Stimulated activated CD8-positive, alpha-beta memory T cell treated with anti-CD3 and anti-CD28 coated beads, Interleukin-15, amount 100 ng/mL, for 48 hours (primary cell): ENCODE data around the gene COA8.

Experiments
- DNase-seq, 2 donors: peaks; one replicate each; pipeline ENCODE4 v3.0.0-alpha.2; 2020; ENCODE audit warnings: low read depth in 2 of 2

The COA8 gene

DNA sequence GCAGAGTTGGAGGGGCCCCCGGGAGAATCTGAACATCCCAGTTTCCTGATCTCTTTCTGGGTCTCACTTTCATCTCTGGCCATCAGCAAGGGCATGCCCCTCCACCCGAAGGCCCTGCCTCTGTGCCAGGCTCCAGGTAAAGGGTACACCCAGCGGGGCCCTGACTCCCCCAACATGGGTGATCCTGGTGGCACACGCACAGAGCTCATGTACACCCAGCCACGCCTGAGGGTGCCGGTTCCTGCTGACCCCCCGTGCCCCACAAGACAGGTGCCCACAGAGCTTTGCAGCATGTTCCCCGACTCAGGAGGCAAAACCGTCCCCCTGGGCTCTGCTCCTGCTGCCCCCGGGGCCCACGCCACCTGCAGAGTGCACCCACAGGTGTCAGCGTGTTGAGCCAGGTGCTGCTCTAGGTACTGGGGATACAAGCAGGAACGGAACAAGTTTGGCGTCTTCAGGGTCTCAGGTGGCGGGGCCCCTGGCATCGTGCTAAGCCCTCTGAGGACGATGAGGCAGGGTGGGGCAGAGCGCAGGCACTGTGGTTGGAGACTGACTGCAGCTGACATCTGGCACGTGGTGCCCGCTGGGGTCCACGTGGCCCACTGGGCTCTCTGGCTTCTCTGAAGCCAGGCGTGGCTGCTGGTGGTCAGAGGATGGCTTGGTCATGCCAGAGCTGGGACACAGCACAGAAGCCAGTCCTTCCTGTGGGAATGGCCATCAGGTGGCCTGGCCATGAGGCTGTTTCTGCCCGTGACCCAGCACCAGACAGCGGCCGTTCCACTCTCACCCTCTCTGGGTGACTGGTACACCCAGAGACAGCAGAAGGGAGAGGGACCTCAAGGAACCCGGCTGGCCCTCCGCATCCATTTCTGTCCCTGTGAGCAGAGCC is 14.1 kb upstream of the COA8 start:
- DNase-seq = no peak

DNA sequence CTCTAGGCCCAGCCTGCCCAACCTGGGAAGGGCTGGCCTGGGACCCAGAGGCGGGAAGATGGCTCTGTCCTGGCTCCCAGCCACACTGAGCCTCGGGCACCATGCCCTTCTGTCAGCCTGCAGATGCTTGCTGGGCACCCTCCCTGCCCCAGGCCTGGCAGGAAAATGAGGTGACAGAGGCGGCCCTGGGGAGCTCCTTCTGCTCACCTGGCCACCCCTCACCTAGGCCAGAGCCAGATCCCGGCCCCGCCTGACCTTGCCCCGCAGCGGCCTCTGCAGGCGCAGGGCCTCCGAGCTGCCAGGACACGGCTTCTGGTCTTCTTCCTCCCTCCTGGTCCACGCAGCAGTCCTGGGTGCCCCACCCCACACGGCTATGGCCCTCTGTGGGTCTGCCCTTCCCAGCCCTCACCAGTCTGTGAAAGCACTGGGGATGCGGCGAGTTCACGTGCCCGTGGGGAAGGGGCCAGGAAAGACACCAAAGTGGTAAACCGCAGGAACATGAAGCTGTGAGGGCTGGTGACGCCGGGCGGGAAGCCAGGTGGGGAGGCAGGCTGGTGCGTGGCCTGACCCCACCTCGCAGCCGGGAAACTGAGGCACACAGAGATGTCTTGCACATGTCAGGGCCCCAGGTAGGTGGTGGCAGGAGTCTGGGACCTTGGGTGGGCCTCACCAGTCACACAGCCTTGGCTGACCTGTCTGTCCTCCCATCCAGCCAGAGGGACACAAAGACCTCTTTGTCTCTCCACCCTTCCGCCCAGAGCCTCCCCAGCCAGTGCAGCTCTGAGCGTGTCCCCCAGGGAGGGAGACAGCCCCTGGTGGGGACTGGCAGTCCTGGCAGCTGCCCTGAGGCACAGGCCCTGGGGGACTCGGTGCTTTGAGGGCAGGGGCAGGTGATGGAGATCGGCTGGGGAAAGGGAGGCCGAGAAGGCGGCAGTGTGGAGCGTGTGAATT is 13.1 kb upstream of the COA8 start:
- no peak for DNase-seq

DNA sequence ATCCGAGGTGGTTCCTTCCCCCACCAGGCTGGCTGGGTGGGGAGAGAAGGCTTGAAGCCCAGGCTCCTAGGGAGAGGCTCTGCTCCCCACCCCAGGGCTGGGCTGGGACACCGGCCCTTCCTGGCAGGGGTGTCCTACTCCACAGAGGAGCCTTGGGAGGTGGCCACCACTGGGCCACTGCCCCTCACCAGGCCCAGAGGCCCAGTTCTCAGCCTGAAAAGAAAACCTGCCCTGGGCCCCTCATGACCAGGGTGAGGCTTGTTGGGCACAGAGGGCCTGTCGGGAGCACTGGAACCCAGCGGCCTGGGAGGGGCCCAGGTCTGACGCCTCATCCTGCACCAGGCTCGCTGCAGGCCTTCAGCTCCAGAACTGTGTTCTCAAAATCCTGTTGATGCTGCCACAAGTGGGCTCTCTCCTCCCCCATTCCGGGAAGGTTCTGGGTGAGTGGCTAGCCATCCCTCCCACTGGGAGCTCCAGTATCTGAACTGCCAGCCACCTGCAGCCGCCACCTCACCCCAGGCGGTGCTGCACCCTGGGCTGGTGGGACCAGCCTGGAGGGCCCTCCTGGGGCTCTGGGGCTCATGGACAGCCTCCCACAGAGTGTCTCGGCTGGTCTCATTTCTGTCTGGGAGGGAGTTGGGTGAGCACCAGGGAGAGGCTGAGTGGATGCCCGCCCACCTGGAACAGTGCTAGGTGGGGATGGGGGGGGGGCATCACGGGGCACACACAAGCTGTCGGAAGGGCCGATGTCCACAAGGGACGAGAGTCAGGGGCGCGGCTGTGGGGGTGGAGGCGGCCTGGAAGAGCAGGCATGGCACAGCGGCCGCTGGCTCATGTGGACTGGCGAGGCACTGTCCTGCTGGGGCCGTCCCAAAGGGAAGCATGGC is 12.1 kb upstream of the COA8 start:
- no peak for DNase-seq

DNA sequence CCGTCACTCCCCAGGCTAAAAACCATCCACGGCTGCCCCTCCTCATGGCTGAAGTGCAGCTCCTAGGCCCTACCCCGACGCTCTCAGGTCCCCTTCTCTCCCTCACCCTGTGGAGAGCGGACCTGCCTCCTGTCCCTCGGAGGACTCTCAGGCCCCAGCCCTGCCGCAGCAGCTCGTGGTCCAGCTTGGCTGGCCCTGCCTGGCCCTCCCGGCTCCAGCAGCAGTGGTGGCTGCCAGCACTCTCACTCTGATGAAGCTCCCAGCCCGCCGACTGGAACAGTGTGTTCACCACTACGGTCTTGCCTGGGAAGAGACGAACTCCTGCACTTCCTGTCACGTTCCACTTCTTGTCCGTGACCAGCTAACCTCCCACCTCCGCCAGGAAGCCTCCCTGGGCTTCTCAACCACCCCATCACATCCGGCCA is 11.4 kb upstream of the COA8 start:
- DNase-seq = no peak

DNA sequence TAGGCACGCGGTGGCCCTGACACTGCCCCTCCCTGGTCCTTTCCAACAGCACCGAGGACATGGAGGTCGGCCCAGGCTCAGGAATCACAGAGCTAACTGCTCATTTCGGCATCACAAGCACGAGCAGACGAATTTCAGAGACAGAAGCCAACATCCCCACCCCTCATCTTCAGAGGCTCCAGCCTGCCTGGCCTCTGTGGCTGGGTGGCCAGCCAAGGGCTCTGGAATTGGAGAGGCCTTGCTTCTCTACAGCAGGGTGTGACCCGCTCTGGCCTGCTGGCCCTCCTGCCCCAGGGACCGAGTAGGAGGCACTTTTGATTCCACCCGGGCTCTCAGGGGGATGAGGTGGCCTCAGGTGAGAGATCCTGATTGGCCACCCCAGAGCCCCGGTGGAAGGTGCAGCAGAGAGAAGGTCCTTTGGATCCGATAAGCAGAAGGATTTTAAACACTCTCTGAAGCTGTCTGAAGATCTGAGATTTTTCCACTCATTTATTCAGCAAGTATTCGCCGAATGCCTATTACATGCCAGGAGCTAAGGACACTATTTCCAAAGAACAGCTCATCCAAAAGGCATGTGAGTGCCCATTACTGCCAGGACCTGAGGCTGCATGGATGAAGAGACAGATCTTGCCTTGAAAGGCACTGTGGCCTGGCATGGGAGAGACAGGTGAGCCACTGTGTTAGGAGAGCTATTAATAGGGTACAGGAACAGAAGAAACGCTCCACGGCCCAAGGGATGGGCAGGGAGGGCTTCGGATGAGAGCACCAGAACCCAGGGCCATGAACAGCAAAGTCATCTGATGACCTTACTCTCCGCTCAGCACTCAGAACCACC is 10.5 kb upstream of the COA8 start:
- no peak for DNase-seq

DNA sequence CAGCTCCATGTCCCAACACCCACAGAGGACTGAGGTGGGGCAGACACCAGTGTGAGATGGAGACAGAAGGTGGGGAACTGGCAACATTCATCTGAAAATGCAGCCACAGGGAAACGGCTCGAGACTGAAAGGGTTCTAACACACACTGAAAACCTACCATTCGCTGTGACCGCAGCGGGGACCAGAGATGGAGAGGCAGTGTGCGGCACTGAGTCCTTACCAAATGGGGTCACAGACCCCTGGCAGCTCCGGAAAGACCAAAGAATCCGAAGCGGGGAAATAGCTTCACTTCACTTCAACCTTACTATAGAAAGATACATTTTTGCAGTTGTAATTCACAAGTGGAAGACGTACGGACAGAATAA is 9.9 kb upstream of the COA8 start:
- DNase-seq = no peak

DNA sequence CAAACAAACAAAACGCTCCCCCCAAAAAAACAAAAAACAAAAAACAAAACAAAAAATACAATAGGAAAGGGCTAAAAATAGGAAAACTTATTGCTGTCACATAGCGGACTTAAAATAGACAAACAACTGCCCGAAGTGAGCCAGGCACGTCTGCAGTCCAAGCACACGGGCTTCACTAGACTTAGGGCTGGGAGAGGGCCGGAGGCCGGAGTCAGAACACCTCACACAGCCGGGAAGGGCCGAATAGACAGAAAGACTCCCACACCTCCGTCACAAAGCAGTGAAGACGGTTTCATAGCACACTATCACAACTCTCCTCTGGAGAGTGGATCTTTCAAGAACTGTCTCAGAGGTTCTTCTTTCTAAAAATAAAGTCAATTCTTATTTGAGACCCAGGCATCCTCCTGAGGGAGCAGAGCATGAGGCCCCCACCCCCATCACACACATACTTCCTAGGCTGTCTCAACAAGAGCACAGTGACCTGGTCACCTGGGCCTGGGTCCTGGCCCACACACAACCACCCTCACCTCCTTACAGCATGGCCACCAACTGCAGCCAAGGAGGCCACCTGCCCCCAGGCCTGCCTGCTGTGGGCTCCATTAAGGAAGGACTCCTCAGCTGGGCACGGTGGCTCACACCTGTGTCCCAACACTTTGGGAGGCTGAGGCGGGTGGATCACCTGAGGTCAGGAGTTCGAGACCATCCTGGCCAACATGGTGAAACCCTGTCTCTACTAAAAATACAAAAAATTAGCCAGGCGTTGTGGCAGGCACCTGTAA is 7.0 kb upstream of the COA8 start:
- no peak for DNase-seq

DNA sequence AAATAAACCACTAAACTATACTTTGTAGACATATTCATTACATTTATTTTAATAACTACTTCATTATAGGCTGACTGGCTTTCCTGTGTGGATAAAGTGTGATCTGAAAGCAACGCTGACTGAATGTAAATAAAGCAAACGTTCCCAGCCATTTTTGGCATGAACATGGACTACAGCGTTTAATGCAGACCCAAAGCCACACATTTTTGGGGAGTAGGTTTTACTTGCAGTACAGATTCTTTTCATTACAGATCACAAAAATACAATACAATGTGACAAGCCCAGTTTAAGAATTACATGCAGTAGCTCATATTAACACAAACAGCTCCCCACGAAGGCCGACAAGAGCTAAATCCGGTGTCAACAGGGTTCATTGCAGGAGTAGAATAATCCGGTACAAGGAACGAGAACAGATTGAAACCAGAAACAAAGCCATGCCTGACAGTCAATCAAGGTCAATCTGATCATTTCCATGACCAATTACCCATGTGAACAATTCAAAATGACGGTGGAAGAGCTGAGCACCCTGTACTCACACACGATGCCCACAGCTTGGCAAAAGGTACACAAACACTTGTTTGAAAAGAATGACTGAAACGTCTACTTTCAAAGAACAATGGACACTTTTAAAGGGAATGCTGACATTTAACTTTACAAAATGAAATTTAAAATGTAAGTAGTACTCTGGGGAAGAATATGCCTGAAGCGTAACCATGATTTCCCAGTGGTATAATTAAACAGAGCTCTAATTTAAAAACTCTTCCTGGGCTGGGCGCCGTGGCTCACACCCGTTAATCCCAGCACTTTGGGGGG is 5.6 kb upstream of the COA8 start:
- no peak for DNase-seq

DNA sequence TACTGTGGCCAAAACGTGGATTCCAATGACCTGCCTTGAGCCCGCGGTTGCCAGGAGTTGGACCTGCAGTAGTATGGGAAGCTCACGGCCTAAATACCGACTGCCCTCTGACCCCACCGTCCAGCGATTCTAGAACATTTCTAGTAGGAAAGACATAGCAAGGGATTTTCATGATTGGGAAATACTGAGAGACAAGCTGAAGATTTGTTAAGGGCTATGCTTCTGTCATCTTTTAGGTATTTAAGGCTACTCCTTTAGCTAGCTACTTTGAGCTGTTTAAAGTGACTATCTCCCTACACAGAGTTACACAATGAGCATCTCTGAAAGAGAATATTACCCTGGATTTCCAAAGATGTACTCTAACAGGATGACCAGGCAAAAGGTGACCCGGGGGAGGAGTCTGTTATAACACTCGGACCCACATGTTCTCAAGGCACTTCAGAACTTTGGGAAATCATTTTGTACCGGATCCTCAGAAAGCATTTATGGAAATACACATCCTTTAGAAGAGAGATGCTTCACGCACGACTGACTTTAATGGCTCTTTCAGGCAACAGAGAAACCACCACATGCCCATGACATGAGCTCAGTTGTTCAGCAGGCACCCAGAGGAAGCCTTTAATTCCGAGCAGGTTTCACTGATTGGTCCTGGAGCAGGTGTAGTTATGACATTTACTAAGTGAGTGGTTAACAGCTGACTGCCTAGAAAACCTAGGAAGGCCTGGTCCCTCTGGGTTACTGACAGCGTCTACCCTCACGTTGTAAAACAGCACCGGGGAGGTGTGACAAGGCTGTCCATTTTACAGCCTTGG is 4.5 kb upstream of the COA8 start:
- DNase-seq = no peak

DNA sequence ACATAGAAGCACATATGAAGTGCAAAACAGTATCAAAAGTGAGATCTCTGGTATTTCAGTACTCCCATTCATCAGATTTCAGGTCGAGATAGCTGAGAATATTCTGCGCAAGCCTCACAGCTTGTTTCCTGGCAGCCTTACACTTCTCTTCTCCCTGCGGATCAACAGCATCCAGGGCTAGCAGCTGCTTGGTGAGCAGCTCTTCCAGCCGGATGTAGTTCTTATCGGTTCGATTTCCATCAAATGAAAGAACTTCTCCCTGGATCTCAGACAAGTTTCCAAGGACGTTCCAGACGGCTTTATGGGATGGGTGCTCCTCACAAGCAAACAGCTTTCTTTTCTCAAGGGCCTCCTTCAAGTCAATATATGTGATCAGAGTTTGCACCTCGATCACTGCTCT is 3.0 kb upstream of the COA8 start:
- no peak for DNase-seq

DNA sequence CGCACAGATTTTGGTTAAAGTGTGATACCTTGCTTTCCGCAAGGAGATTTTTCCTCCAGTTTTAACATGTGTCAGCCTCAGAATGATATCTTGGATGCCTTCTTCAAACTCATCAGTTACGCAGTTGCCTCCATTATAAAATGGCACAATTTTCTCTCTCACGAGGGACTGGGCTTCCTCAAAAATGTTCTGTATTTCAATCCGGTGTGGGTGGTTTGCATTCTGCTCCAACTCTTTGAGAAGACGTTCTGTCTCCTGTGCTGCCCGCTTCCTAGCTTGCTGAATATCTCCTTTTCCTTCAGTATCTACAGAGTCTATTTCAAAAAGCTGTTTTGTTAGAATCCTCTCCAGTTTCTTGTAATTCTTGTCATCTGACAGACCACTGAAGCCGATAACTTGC is 2.1 kb upstream of the COA8 start:
- DNase-seq = no peak

DNA sequence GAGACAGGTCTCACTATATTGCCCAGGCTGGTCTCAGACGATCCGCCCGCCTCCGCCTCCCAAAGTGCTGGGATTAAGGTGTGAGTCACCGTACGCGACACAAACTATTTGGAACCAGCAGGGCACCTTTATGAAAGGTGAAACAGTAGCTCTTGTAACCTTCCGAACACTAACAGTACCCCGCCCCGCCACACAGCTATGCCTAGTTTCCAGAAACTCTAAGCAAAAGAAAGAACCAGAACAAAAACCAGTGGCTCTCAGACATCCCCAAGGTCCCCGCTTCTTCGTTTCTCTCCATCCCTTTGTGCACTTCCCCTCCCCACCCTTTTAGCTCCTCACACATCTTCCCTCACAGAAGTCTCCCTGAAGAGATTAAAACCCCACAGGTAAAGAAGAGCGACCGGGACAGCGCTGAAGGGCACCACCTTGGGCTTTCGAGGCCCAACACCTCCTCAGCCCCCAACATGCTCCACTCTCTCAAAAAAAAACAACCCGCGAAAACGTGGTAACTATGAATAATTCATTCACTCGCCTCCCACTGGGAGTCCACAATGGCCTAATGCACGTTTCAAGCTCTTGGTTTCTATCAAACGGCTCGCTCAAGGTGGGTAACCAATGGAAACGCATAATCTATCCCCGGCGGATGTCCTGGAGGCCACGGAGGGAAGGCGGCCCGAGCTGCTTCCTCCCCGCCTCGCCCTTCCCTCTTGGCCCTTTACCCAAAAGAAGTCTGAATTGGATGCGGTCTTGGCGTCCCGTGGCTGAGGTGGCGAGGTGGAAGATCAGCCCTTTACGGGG is 1.2 kb upstream of the COA8 start:
- DNase-seq = peak; percentile 16 to 29

DNA sequence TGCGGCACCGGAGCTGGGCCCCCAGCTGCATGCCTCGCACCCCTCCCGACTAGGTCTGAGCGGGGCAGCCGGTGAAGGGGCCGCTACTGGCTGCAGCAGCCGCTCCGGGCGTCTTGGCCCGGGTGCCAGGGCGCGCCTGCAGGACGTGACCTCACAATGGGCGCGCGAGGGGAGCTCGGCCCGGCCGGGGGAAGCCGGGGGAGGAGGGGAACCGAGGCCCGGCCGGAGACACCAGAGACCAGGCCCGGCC is 656 bp upstream of the COA8 start:
- DNase-seq = peak in 1 of 2 donors; percentile 40

DNA sequence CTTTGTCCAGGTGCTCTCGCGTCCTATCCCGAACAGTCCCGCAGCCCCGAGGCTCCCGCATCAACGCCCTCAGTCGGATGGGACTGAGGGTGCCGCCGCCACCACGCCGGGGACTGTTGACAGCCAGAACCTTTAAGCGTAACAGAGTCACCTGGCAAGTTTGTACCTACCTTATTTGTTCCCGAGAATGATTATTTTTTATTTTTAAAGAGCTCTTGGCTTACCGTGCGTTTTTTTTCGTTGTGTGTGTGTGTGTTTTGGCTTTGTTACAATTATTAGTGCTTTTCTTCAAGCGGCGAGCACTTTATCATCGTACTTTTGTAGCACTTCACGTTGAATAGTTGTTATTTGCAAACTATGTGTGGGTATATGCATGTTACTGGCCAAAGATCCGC is 463 bp downstream of the COA8 start:
- DNase-seq = no peak

DNA sequence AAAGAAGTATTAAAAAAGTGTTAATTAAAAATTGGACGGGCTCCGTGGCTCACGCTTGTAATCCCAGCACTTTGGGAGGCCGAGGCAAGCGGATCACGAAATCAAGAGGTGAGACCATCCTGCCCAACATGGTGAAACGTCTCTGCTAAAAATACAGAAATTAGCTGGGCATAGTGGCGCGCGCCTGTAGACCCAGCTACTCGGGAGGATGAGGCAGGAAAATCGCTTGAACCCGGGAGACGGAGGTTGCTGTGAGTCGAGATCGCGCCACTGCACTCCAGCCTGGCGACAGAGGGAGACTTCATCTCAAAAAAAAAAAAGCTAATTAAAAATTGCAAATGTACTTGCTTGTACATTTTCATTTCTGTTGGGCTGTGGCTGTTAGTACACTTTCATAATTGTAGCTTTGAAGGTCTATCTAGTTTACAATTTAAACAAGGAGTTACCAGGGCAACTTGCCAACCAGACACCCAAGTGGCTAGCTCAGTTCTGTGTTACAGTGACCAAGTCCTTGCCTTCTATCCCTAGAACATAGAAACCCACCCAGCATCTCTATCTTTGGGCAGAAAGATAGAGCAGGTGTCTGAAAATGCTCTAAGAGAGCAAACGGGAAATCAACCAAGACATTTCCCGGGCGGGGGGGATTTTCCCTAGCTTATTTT is 1.2 kb downstream of the COA8 start:
- DNase-seq = no peak

DNA sequence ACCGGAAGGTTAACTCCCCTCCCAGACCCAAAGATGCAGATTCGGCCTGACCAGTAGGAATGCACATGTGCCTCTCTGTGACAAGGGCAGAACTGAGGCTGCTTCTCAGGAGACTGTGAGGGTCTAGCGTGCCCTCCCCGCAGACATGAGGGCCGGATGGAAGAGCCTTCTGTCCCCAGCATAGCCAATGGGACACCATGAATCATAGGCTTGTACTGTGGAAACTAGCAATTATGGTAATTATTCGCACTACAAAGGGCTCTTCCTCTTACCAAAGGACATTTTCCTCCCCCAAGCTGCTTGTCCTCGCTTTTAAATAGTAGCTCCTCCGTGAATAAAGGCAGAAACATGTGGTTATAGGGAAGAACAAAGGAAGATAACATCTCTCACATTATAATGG is 6.2 kb downstream of the COA8 start:
- no peak for DNase-seq

DNA sequence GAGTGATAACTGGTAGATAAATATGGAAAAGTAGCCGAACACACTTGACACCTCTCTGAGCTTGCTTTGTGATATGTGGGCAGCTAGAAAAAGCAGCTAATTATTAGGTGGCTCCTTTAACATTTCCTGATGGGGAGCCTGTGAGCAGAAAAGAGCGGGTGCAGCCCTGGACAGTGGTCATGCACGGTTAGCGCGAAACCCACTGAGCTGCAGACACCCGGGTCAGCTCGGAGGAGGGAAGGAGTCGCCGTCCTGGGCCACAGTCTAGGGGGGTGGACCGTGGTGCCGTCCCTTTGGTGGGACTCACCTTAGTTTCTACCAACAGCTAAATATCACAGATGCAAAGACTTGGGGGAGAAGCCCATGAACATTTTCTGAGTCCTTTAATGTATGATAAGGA is 6.6 kb downstream of the COA8 start:
- no peak for DNase-seq
